Esophagus (tissue), 2 donors: Measurements from ENCODE around the gene OR2L13. TPM values are rescaled to one million over a fixed set of nuclear protein-coding genes. Genes with fewer than 3 reads are reported as not detected.

Source experiments
- H3K27ac ChIP-seq, 2 donors: one replicate each; pipeline ENCODE4 v1.5.1; 2013; ENCODE audit warnings: low read depth in 2 of 2, mild to moderate bottlenecking in 2 of 2, inconsistent platforms in 1 of 2, low read length in 1 of 2, moderate library complexity in 1 of 2
- H3K27me3 ChIP-seq, 2 donors: one replicate each; pipeline ENCODE4 v1.6.1; 2013; ENCODE audit warnings: low read length in 2 of 2, control low read depth in 1 of 2, mild to moderate bottlenecking in 1 of 2; ENCODE audit not compliant: insufficient read depth in 2 of 2, control insufficient read depth in 1 of 2
- H3K36me3 ChIP-seq, 2 donors: one replicate each; pipeline ENCODE4 v1.6.1; 2013; ENCODE audit warnings: low read length in 1 of 2; ENCODE audit not compliant: control insufficient read depth in 2 of 2, insufficient read depth in 2 of 2
- H3K4me1 ChIP-seq, 2 donors: one replicate each; pipeline ENCODE4 v1.6.1; 2013; ENCODE audit warnings: low read length in 1 of 2; ENCODE audit not compliant: control insufficient read depth in 2 of 2, insufficient read depth in 2 of 2
- H3K4me3 ChIP-seq, 2 donors: one replicate each; pipeline ENCODE4 v1.5.1; 2013; ENCODE audit warnings: low read length in 2 of 2, mild to moderate bottlenecking in 2 of 2, low read depth in 1 of 2, moderate library complexity in 1 of 2
- H3K9me3 ChIP-seq, 2 donors: one replicate each; pipeline ENCODE4 v1.6.1; 2013; ENCODE audit warnings: mild to moderate bottlenecking in 2 of 2, low read depth in 1 of 2, low read length in 1 of 2, moderate library complexity in 1 of 2; ENCODE audit not compliant: control insufficient read depth in 2 of 2, insufficient read depth in 1 of 2
- WGBS, 2 donors: extraction: QIAGEN DNeasy Blood & Tissue Kit; methylation state at CpG; one replicate each; pipeline ENCODE4 v1.1.7; 2013; 5-methylcytosine and 5-hydroxymethylcytosine counted together
- polyA plus RNA-seq, 2 donors: library from polyadenylated mRNA; stranded (reverse); fragments of 200-250 nt; gene quantifications; one replicate each; pipeline ENCODE4 v1.2.3, GENCODE V29; 2013
- donor health status: healthy with polysubstance abuse.
- donor health status: Bipolar disorder and iron deficiency.

The OR2L13 gene
- polyA plus RNA-seq, 2 donors, result not detected

- no peak overlapping the region for H3K4me3 ChIP-seq
- H3K4me1 ChIP-seq, result no peaks in the 10 kb centered on the region
- no peaks in the 10 kb centered on the region for H3K27me3 ChIP-seq
- peaks cover 0 to 4% of the 10 kb centered on the region in 2 donors for H3K9me3 ChIP-seq
- no peaks in the 10 kb centered on the region for H3K36me3 ChIP-seq
- H3K27ac ChIP-seq, result no peak overlapping the region
Observed at GRCh38 chr1:248102847-248103246, 7.9 kb downstream of the OR2L13 start.

GRCh38 chr1:248111157-248111556 is 16.2 kb downstream of the OR2L13 start:
- peaks cover 10% of the 10 kb centered on the region in 2 donors for H3K9me3 ChIP-seq
- no peaks in the 10 kb centered on the region for H3K4me1 ChIP-seq
- WGBS, 2 donors, result 69 to 80% methylated on average over 5 of the region's 5 CpGs

GRCh38 chr1:248114890-248115289 is 19.9 kb downstream of the OR2L13 start:
- Histone ChIP-seq H3K4me3 (no peak overlapping the region), H3K27me3 (no peaks in the 10 kb centered on the region), H3K9me3 (peaks cover 10 to 12% of the 10 kb centered on the region in 2 donors), H3K4me1 (no peaks in the 10 kb centered on the region), H3K36me3 (no peaks in the 10 kb centered on the region), H3K27ac (no peak overlapping the region)
- 76 to 84% methylated on average over 7 of the region's 7 CpGs for WGBS, 2 donors

More at GRCh38 chr1:248111157-248111556, 16.2 kb downstream of the OR2L13 start:
- Histone ChIP-seq H3K4me3 (no peak overlapping the region), H3K27me3 (no peaks in the 10 kb centered on the region), H3K36me3 (no peaks in the 10 kb centered on the region), H3K27ac (no peak overlapping the region)

- Histone ChIP-seq H3K4me1 (no peaks in the 10 kb centered on the region), H3K4me3 (no peak overlapping the region), H3K36me3 (no peaks in the 10 kb centered on the region), H3K9me3 (peaks cover 0 to 8% of the 10 kb centered on the region in 2 donors), H3K27me3 (no peaks in the 10 kb centered on the region), H3K27ac (no peak overlapping the region)
- WGBS, 2 donors, result 76 to 80% methylated on average over 5 of the region's 5 CpGs
Observed at GRCh38 chr1:248127653-248128052, 32.7 kb downstream of the OR2L13 start.

- Histone ChIP-seq H3K27me3 (no peaks in the 10 kb centered on the region), H3K36me3 (no peaks in the 10 kb centered on the region), H3K27ac (no peak overlapping the region), H3K9me3 (peaks cover 0 to 2% of the 10 kb centered on the region in 2 donors), H3K4me3 (no peak overlapping the region), H3K4me1 (no peaks in the 10 kb centered on the region)
- WGBS, 2 donors, result 71 to 76% methylated on average over 21 of the region's 21 CpGs
Observed at GRCh38 chr1:248136811-248137210, 41.8 kb downstream of the OR2L13 start.

GRCh38 chr1:248140846-248141245 is 45.9 kb downstream of the OR2L13 start:
- no peak overlapping the region for H3K4me3 ChIP-seq
- peaks cover 0 to 2% of the 10 kb centered on the region in 2 donors for H3K9me3 ChIP-seq
- no peaks in the 10 kb centered on the region for H3K36me3 ChIP-seq
- H3K4me1 ChIP-seq, result no peaks in the 10 kb centered on the region
- 57 to 66% methylated on average over 1 of the region's 1 CpG for WGBS, 2 donors
- no peak overlapping the region for H3K27ac ChIP-seq
- H3K27me3 ChIP-seq, result no peaks in the 10 kb centered on the region

GRCh38 chr1:248143311-248143710 is 48.3 kb downstream of the OR2L13 start:
- no peaks in the 10 kb centered on the region for H3K9me3 ChIP-seq
- WGBS, 2 donors, result 27 to 45% methylated on average over 1 of the region's 1 CpG
- no peak overlapping the region for H3K27ac ChIP-seq
- H3K36me3 ChIP-seq, result no peaks in the 10 kb centered on the region
- H3K4me1 ChIP-seq, result no peaks in the 10 kb centered on the region
- no peaks in the 10 kb centered on the region for H3K27me3 ChIP-seq
- H3K4me3 ChIP-seq, result no peak overlapping the region

- Histone ChIP-seq H3K4me3 (no peak within 1 kb of the TSS), H3K27ac (no peak within 1 kb of the TSS), H3K4me1 (no peaks in the 10 kb centered on the region), H3K27me3 (no peaks in the 10 kb centered on the region), H3K9me3 (no peaks in the 10 kb centered on the region), H3K36me3 (no peaks in the 10 kb centered on the region)
- 85 to 86% methylated on average over 3 of the region's 3 CpGs for WGBS, 2 donors
Observed at GRCh38 chr1:248144513-248145198, 49.7 kb downstream of the OR2L13 start, which contains the start of gene OR2M5. Gene OR2M5 (plus strand): TSS chr1:248145148. CDS start chr1:248145148, 0 bp downstream.
